Lower leg skin (tissue), 3 donors: Measurements from ENCODE around the gene PPM1B.

Experiments
- POLR2A ChIP-seq, 2 donors: fragments of 450-650 bp; IDR thresholded peaks; one replicate each; pipeline ENCODE4 v1.6.1; 2016 to 2017; ENCODE audit warnings: antibody characterized with exemption in 2 of 2, mild to moderate bottlenecking in 1 of 2, moderate library complexity in 1 of 2
- TF ChIP-seq, protein P1 (sequence below), 3 donors: fragments of 450-650 bp; IDR thresholded peaks; one replicate each; pipeline ENCODE4 v1.5.1; 2016; ENCODE audit warnings: antibody characterized with exemption in 3 of 3, mild to moderate bottlenecking in 3 of 3, moderate library complexity in 2 of 3

DNA sequence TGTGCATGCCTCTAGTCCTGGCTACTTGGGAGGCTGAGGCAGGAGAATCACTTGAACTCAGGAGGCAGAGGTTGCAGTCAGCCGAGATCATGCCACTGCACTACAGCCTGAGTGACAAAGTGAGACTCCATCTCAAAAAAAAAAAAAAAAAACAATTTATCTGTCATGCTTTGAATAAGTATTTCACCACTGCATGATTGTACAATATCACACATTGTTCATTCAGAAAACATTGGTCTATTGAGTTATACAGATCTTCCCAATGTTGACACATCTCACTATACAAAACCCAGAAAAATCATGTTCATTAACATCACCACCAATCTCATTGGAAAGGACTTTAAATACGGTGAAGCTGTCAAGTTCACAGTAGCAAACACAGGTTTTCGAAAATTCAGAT, 46.8 kb upstream of the PPM1B start:
- TF ChIP-seq, protein P1, sequence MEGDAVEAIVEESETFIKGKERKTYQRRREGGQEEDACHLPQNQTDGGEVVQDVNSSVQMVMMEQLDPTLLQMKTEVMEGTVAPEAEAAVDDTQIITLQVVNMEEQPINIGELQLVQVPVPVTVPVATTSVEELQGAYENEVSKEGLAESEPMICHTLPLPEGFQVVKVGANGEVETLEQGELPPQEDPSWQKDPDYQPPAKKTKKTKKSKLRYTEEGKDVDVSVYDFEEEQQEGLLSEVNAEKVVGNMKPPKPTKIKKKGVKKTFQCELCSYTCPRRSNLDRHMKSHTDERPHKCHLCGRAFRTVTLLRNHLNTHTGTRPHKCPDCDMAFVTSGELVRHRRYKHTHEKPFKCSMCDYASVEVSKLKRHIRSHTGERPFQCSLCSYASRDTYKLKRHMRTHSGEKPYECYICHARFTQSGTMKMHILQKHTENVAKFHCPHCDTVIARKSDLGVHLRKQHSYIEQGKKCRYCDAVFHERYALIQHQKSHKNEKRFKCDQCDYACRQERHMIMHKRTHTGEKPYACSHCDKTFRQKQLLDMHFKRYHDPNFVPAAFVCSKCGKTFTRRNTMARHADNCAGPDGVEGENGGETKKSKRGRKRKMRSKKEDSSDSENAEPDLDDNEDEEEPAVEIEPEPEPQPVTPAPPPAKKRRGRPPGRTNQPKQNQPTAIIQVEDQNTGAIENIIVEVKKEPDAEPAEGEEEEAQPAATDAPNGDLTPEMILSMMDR (IDR thresholded peaks at IDR 0.05), result no peak
- TF ChIP-seq POLR2A (IDR thresholded peaks at IDR 0.05), result no peak
